HL-60 (cell line): ENCODE results near the gene DIAPH3.

Experiments
- DNase-seq, 2 experiments: peaks; one replicate each; pipeline ENCODE4 v3.0.0-alpha.2; 2010 to 2020; ENCODE audit warnings: low read depth in 1 of 2, low spot score in 1 of 2
- H3K27ac ChIP-seq: fragments of 250-450 bp; sonication (Bioruptor Pico); replicated peaks from 2 replicates; pipeline ENCODE4 v1.5.1; 2020; ENCODE audit warnings: mild to moderate bottlenecking, moderate library complexity
- H3K27me3 ChIP-seq: fragments of 250-450 bp; sonication (Bioruptor Pico); 2 replicates; pipeline ENCODE4 v1.5.1; 2021; ENCODE audit warnings: mild to moderate bottlenecking, moderate library complexity; ENCODE audit not compliant: insufficient read depth, poor library complexity, severe bottlenecking
- H3K4me3 ChIP-seq: replicated peaks from 2 replicates; pipeline ENCODE4 v1.5.1; 2011; ENCODE audit warnings: mild to moderate bottlenecking, control low read depth, low read length; ENCODE audit not compliant: insufficient read depth
- CTCF ChIP-seq: IDR thresholded peaks from one replicate; pipeline ENCODE4 v1.5.1; 2011; ENCODE audit warnings: low read length, control low read depth, inconsistent platforms; ENCODE audit not compliant: insufficient read depth
- GABPA ChIP-seq: IDR thresholded peaks from 2 replicates; pipeline ENCODE4 v1.6.1; 2012; ENCODE audit warnings: low read depth
- POLR2AphosphoS5 ChIP-seq: IDR thresholded peaks from 2 replicates; pipeline ENCODE4 v1.6.1; 2012; ENCODE audit warnings: low read depth
- SPI1 ChIP-seq: IDR thresholded peaks from 2 replicates; pipeline ENCODE4 v1.6.1; 2012; ENCODE audit warnings: low read depth, mild to moderate bottlenecking, borderline replicate concordance
- TF ChIP-seq, protein P1 (sequence below): IDR thresholded peaks from 2 replicates; pipeline ENCODE4 v1.6.1; 2012; ENCODE audit warnings: low read depth; ENCODE audit not compliant: insufficient replicate concordance

Gene DIAPH3

GRCh38 chr13:59873309-59873708 is 290.4 kb downstream of the DIAPH3 start:
- DNase-seq = no peak
- no peaks in the 10 kb centered on the region for H3K27me3 ChIP-seq
- TF ChIP-seq GABPA (no peak), CTCF (no peak), POLR2AphosphoS5 (no peak), SPI1 (no peak)
- TF ChIP-seq, protein P1, sequence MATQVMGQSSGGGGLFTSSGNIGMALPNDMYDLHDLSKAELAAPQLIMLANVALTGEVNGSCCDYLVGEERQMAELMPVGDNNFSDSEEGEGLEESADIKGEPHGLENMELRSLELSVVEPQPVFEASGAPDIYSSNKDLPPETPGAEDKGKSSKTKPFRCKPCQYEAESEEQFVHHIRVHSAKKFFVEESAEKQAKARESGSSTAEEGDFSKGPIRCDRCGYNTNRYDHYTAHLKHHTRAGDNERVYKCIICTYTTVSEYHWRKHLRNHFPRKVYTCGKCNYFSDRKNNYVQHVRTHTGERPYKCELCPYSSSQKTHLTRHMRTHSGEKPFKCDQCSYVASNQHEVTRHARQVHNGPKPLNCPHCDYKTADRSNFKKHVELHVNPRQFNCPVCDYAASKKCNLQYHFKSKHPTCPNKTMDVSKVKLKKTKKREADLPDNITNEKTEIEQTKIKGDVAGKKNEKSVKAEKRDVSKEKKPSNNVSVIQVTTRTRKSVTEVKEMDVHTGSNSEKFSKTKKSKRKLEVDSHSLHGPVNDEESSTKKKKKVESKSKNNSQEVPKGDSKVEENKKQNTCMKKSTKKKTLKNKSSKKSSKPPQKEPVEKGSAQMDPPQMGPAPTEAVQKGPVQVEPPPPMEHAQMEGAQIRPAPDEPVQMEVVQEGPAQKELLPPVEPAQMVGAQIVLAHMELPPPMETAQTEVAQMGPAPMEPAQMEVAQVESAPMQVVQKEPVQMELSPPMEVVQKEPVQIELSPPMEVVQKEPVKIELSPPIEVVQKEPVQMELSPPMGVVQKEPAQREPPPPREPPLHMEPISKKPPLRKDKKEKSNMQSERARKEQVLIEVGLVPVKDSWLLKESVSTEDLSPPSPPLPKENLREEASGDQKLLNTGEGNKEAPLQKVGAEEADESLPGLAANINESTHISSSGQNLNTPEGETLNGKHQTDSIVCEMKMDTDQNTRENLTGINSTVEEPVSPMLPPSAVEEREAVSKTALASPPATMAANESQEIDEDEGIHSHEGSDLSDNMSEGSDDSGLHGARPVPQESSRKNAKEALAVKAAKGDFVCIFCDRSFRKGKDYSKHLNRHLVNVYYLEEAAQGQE = no peak
- no peak overlapping the region for H3K4me3 ChIP-seq
- no peak overlapping the region for H3K27ac ChIP-seq

DNA sequence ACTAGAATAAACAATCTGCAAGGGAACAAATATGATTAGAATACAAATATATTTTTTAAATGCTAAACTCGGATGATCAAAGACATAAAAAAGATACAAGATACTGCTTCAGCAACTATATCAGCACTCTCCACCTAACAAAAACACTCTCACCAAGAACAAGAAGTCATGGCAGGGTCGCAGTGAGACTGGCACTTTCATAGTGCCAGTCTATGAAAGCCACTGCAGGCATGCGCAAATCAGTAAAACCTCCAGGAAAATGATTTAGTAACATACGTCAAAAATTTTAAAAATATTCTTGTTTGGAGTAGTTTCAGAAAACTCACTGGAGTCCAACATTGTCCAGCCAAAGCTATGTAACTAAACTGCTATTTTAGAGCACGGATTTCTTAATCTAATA is 295.9 kb downstream of the DIAPH3 start:
- H3K4me3 ChIP-seq = no peak overlapping the region
- no peaks in the 10 kb centered on the region for H3K27me3 ChIP-seq
- no peak for DNase-seq
- TF ChIP-seq POLR2AphosphoS5 = no peak
- no peak for TF ChIP-seq CTCF
- no peak for TF ChIP-seq SPI1
- no peak for TF ChIP-seq GABPA
- TF ChIP-seq, protein P1 = no peak
- no peak overlapping the region for H3K27ac ChIP-seq

DNA sequence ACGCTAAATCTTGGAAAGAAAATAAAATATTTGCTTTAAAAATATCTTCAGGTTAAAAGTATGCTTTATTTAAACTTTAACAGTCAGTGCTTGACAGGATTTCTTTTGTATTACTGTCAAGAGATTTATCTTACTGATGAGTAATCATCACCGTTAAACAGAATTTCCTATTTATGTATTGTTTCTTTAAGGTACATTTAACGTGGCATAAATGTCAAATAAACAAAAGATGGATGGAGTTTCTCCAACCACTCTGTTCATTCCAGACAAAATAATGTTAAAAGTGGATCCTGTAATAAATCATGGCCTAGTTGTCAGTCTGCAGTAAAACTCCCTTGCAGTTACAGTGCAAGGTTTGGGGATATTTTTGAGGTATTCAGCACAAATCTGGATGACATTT is 298.3 kb downstream of the DIAPH3 start:
- Histone ChIP-seq H3K27me3 (no peaks in the 10 kb centered on the region), H3K27ac (no peak overlapping the region), H3K4me3 (no peak overlapping the region)
- no peak for DNase-seq
- TF ChIP-seq, protein P1 = no peak
- TF ChIP-seq SPI1 = no peak
- TF ChIP-seq GABPA = no peak
- no peak for TF ChIP-seq CTCF
- TF ChIP-seq POLR2AphosphoS5 = no peak
